Skin of body (tissue), 2 donors: ENCODE results near the gene LAPTM5. TPM values are rescaled to one million over a fixed set of nuclear protein-coding genes. Genes with fewer than 3 reads are reported as not detected.

ENCODE experiments used
- DNase-seq: peaks from one replicate; lab custom pipeline; 2025; lab: John Stamatoyannopoulos, UW
- total RNA-seq: library from RNA; depleted of rRNA; stranded (reverse); fragments of >200 nt; gene quantifications from one replicate; pipeline ENCODE4 v1.2.3, GENCODE V29; 2014

Gene LAPTM5
- total RNA-seq, 1 donor from 2014 or later: 16.8 TPM

DNA sequence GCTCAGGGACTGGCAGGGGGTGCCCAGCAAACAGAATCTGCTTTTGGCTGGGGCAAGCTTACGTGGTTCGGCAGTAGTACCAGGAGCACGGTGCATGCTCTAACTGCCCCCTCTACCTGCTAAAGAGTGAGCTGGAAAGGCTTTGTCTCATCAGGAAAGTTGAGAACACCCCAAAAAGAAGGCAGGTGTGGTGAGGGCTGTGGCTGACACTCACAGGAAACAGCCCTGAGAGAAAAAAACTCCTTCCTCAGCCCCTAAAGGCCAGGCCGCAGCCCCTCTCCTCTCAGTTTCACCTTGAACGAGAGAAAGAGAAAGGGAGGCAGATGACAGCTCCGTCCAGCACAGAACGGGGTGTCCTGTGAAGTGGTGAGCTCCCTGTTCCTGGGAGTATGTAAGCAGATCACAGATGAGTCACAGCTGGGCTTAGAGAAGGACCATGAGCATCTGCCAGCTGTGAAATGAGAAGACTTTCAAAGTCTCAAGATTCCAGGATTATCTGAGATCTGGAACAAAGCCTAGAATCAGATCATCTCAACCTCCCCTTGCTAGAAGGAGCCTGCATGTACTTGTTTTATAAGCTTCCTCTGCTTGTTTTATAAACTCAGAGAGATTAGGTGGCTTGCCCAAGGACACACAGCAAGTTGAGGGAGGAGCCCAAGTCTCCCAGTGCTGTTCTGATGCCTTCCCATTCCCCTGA, 13.4 kb downstream of the LAPTM5 start:
- DNase-seq: no peak

DNA sequence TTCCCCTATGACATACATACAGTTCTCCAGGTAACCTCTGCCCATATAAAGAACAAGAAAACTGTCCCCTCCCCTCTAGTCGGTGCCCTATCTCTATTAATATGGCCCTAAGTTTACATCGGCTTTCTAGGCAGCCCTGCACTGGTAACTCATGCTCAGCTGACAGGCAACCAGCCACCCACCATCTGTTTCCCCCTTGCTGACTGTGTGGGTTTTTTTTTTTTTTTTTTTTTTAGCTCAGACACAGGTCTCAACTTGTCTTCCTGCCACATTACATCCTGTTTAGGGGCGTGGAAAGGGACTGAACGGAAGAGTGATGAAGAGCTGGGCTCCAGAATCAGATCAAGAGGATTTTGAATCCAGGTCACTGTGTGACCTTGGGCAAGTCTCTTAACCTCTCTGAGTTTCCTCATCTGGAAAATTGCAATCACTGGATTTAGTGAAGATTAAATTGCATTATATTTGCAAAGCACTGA, 14.0 kb downstream of the LAPTM5 start:
- no peak for DNase-seq

DNA sequence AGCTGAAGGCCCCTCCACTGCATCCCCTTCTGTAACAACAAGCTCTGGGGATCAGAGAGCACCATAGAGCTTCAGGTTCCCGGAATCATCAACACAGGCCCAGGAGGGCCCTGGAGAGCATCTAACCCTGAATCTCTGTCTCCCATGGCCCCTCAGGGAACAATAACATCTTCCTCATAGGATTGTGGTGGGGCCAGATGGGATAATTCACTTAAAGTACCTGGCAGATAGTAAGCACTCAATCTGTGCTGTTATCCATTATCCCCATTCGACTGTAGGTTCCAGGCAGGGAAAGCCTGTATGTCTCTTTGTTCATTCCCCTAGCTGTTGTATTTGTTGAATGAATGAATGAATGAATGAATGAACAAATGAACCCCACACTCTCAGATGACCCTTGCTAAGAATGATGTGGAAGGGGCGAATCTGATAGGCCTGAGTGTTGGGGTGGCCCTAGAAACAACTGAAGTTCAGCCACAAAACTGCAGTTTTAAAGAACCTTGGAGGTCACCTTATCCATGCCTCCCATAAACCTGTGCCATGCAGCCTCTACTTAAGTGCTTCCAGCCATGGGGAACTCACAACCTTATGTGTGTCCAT, 14.5 kb downstream of the LAPTM5 start:
- DNase-seq: no peak

DNA sequence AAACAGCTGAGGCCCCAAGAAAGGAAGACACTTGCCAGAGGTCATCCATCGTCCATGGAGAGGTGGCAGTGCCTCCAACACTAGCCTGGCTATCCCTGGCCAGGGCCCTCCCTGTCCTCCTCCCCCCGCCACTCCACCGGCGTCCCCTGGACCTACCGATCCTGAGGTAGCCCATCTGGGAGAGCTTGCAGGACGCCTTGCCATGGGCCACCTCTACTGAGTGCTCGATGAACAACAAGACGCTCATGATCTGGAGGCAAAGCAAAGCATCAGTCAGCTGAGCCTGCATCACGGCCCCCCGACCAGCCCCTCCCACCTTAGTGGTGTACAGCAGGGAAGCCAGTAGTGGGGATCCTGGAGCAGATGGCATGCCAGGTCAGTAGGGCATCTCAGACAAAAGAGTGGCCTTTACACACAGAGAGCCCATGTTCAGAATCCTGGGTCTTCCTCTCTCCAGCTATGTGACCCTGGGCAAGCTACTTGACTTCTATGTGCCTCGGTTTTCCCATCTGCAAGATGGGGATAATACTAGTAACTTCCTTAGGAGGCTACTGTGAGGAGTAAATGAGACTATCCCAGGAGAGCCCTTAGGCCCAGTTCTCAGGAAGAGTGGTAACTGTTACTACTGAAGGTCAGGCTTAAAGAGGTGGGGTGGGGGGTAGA, 15.1 kb downstream of the LAPTM5 start:
- no peak for DNase-seq

DNA sequence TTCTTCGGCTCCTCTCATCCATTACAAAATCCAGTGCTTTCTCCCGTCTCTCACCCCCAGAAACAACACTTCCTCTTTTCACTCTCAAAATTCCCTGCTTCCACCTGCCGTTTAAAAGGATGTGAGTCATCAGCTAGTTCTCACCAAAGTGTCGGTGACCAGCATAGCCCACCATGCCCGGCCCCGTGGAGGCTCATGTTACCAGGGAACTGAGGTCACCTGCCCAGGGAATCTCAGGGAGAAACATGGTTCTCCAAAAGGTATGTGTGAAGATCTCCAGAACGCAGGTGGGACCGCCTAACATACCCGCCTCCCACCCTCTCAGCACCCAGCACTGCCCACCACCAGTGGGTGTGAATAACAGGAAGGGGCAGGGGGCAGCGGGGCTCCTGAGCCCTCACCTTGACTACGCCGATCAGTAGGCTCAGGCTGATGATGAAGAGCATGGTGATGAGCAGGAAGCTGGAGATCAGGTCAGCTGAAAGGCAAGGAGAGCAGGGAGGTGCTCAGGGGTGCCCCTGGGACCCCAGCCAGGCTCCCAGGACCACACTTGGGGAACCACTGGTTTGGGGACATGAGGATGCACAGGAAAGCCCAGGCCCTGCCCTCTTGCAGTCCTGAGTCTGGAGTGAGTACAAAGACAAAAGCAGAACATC, 16.2 kb downstream of the LAPTM5 start:
- DNase-seq: no peak

DNA sequence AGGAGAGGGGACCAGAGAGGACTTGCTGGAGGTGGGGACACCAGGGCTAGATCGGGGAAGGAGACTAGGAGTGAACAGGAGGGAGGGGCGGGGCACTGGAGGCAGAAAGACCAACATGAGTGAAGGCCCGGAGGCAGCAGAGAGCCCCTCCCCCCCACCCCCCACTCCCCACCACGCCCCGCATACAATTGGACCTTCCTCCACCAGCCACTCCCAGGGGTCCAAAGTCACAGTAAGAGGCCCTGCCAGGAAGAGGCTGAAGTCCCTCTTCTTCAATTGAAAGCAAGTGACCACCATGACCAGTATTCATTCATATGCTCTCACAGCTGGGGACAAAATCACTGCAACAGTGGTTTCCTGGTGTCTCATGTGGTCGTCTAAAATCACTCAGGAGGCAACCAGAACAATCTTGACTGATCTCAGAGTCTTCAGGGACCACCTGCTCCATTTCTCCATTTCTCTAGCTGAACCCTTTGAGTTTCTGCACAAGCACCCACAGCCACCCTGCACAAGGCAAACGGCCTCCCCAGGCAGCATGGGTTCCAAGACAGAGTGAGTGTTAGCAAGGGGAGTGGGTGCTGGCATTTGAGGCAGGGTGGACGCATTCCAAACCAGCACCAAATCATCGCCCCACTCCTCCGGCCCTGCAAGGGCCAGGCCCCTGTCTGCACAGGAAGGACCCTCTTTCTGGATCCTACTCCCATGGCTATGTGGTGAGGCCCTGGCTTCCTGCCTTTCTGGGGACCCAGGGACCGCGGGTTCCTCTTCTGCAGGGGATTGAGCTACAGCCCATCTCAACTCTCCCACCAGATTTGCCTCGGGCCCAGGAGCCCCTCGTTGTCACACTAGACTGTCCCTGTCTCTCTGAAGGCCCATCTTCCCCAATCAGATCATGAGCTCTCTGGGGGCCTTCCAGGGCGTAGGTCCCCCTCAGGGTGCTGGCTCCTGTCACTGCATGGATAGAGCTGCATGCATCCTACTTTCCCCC, 17.0 kb downstream of the LAPTM5 start:
- DNase-seq: no peak

DNA sequence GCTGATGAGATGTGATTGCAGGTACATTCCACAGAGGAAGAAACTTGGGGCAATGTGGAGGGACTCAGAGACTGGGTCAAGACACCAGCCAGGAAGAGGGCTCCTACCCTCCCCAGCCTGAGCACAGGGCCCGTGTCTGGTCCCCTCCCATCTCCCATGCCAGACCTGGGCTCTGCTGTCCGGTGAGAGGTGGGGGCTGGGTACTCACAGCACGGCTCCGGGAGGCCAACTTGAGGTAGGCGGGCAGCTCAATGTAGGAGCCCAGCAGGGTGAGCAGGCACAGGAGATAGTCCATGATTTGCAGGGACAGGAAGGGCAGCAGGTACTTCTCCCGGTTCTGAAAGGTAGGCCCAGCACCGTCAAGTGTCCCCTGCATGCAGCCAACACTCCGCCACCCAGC, 18.0 kb downstream of the LAPTM5 start:
- no peak for DNase-seq

DNA sequence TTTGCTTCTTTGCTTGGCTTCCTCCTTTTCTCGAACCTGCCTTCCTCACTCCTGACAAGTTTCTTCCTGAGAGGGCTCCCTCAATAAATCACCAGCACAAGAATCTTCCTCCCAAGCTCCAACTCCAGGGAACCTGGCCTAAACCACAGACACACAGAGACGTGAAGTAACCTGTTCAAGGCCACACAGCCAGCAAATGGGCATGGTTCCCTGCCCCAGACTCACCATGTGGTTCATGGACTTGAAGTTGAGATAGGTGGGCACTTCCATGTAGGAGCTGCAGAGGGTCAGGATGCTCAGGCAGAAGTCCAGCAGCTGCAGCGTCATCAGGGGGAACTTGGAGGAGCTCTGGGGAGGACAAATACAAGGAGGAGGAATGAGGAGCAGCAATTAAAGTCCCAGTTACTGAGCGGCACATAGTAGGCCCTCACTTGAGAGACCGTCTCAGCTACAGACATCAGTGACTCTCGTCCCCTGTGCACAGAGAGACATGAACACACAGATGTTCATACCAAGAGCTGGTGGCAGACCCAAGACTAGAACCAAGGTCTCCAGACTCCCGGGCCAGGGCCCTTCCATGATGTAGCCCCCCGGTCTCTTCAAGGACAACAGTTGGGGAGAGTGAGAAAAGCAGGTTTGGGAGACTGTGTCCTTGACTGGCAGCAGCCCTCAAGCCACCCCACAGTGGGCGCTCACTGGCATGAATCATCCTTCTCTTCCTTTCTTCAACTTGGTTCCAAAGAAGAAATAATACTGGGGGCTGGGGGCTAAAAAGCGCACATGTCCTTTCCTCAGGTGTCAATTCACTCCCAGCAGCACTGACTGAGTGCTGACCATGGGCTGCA, 18.6 kb downstream of the LAPTM5 start:
- no peak for DNase-seq

DNA sequence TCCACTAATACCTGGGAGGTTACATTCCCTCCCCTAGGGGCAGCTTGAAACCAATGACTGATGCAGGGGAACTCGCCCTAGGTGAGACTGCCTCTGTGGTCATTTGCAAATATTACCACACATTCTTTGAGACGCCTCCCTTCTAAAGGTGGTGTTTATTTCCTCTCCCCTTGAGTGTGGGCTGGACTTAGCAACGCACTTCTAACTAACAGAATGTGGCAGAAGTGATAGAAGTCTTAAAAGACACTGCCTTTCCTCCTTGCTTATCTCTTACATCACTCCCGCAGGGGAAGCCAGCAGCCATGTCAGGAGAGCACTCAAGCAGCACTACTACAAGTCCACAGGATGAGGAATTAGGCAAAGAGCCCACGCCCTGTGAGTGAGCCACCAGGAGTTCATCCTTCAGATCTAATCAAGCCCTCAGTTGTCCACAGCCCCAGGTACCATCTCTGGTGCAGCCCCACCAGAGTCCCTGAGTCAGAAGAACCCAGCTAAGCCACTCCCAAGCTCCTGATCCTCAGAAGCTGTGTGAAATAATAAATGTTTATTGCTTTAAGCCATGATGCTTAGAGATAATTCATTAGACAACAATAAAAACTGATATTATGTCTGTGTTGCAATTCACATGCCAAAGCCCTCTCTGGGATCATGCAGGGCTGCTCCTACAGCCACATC, 19.4 kb downstream of the LAPTM5 start:
- no peak for DNase-seq

DNA sequence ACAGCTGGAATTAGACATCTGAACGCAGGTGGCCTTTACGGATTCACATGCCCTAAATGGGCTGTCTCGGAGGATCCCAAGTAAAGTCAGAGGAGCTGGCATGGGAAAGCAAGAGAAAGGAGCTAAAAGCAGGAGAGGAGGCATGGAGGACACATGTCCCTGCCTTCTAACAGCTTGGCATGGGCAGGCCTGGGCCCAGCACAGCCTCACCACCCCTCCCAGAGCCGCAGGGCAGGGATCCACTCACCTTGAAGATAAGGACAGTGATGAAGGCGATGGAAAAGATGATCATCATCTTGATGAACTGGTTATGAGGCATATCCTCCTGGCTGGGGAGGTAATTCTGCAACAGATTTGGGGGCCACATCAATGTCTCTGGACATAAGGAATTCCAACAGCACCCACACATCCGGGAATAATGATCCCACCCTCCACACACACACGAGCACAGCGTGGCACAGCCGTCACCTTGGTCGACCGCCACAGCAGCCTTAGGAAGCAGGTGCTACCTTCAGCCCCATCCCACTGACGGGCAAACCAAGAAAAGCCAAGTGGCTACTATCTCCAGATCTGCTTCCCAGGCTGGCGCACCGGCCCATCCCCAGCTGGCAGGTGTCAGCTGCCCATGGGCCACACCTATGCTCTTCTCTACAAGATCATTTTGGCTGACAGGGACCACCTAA, 20.1 kb downstream of the LAPTM5 start:
- DNase-seq: no peak

DNA sequence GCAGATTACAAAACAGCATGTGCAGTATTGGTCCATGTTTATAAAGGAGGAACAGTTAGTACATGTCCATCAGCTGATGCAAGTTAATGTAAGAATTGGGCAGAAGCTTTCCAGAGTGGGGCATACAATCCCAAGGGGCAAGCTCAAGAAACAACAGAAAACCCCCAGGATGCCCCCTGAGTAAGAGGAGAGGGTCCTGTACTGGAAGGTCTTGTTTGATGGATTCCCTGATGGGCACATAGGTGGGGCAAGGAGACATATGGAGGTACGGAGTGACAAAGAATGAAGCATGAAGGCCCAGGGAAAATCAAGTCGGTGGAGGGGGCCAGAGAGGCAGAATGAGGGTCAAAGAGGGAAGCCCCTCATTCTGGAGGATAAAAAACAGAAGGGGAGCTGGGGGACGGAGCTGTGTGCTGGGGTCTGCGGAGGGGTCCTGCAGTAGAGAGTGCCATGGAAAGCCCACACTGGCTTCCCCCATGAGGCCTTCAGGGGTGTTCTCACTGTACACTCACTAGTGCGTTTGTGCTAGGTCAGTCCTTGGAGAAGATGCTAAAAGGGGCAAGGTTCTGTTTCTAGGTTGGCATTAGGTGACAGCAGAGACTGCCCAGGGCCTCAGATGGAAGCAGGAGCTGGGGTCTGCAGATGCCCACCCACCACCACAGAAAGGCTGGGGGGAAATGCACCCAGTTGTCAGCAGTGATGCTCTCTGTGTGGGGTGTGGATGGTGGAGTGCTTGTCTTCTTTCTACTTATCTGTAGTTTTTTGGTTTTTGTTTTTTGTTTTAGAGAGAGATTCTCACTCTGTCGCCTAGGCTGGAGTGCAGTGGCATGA, 21.7 kb downstream of the LAPTM5 start:
- DNase-seq: no peak

DNA sequence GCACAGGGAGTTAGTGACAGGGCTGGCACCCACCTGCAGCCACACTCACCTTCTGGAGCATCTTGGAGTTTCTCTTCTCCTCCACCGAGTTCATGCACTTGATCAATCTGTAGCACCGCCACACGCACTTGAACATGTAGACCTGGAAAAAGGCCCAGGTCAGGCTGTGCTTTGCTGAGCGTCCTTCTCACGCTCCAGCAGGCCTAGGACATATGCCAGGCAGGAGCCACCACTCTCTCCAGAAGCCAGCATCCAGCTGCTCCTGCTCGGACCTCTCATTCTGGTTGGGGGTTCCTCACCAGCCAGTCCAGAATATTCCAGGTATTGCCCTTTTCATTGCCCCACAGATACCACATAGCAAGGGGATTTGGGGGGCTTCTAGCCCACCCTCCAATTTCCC, 22.4 kb downstream of the LAPTM5 start:
- no peak for DNase-seq

DNA sequence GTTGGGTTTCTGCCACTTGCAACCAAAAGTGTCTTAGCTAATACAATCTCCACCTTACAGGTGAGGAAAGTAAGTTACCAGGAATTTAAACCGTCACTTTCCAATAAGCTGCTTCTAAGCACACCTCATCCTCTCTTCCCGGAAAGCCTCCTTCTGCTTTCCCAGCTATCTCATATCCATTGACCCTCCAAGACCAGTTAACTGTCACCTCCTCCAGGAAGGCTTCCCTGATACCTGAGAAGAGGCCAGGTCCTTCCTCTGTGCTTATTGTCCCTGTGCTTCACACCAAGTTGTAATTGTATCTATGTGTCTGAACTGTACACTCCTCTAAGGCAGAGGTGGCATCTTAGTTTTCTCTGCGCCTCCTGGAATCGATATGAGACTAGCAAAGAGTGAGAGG, 23.0 kb downstream of the LAPTM5 start:
- DNase-seq: no peak

DNA sequence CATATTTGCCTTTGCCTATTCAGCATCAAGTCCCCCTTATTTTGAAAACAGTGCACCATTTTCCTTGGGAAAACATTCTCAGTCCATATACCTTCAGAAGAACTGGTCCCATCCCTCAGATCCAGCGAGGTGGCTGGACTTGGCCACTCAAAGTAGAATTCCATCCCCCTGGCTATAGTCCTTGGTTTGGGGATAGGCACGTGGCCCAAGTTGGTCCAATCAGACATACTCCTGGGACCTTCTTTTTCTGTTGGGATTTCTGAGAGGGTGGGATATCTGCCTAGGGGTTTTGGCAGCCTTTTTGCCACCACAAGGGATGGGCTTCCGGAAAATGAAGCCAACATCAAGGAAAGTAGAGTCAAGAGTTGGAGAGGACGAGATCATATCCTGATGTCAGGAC, 23.5 kb downstream of the LAPTM5 start:
- no peak for DNase-seq

DNA sequence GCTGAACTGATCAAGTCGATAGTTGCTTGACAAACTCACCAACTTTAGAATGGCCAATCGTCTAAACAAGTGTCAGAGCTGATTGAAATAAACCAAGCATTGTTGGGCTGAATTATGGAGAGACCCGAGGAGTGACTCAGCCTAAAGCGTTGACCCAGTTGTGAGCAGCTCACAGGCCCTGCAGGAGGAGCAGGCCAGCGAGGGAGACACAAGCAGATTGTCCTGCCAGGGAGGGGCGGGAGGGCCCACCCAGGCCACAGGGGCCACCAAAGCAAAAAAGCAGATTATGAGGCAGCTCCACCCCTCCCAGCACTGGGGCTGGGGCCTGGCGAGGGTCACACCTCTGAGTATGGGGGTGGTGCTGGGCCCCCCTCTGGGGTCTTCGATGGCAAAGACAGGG, 24.1 kb downstream of the LAPTM5 start:
- DNase-seq: no peak

DNA sequence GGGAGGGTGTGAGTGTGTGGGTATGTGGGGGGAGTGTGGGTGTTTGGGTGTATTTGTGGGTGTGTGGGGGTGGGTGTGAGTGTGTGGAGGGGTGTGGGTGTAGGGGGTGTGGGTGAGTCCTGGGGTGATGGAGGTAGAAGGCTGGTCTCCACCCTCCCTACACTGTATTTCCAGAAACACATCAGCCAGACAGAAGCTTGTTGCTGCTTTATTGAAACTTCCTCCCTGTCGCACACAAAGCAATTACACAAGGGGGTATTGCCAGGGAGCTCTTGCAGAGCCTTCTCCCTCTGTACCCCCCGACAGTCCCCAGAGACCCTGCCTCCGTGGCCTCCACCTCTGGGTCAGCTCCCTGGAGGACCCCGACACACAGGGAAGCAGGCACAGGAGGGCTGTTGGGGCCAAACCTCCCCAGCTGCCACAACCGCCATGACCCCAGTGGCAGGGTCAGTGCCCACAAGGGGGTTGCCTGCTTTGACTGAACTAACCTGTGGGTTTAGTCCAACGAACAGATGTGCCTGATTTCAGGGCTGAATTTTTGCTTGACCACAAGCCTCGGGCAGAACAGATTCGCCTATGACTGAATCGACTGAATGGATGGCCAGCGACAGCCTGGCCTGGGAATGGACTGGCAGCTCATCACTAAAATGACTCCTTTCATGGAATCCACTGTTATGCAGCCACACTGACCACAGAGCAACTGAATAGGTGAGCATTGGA, 25.1 kb downstream of the LAPTM5 start:
- no peak for DNase-seq

DNA sequence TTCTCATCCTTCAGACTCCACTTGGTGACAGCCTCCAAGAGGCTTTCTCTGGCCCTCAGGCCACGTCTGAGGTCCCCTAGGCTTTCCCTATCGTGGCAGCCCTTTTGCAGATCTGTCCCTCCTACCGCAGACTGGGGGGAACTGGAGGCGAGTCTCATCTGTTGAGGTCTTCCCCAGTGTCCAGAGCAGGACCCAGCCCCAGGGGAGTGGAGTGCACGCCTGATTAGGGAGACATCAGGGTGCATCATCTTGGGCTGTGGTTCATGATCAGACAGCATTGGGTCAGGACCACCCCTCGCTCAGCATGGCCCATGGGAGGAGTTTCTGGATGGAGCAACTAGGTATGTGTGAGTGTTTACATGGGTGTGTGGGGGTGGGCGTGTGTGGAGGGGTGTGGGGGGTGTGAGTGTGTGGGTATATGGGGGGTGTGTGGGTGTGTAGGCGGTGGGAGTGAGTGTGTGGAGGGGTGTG, 25.7 kb downstream of the LAPTM5 start:
- no peak for DNase-seq
